NCI-H2196 (cell line): ENCODE measurements around the gene PLIN5.
A peak's percentile ranks its signal among the peaks of the same experiment; 100 is the strongest.

Experiments
- DNase-seq: peaks from one replicate; lab custom pipeline; 2025; ENCODE audit not compliant: unreplicated experiment; lab: John Stamatoyannopoulos, UW

The PLIN5 gene

DNA sequence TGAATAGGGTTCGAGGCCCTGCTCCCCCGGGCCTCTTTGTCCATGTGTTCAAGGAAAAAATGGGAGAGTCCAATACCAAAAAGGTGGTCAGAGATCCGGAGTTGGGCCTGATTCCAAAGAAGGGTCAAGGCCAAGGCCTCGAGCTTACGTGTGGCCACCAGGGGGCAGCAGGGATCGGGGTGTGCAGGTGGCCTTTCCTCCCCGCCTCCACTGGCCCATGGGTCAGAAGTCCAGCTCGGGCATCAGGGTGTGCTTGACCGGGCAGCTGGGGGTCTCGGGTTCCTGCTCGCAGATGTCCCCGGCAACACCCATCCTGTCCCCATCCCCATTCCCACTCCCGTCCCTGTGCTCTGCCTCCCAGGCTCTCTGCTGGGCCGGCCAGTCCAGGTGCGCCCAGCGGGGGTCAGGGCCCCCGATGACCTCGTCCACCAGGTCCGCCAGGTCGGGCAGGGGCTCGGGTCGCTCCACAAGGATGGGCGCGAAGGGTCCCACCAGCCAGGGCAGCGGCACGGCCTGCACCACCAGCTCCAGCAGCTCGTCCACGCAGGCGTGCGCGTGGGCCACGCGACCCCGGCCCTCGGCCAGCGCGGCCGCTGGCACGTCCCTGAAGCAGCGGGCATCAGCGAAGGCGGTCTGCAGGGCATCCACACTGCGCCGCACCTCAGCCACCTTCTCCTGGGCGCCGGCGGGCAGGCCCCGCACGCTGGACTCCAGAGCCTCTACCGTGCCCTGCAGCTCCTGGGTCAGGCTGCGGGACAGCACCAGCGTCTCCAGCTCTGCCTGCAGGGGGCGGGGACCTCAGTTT is 11.5 kb downstream of the PLIN5 start:
- DNase-seq, result peak; percentile 64

- DNase-seq, result no peak
Observed at GRCh38 chr19:4522291-4523002, 12.6 kb downstream of the PLIN5 start.

DNA sequence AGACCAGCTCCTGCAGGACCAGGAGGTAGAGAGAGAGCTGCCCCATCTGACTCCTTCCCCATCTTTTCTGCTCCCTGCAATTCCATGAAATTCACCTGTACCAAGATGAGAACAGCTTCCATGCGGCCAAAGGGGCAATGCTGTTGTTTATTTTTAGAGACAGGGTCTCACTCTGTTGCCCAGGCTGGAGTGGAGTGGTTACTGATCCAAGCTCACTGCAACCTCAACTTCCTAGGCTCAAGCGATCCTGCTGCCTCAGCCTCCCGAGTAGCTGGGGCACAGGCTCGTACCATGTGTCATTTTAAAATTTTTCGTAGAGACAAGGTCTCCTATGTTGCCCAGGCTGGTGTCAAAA is 13.2 kb downstream of the PLIN5 start:
- no peak for DNase-seq

DNA sequence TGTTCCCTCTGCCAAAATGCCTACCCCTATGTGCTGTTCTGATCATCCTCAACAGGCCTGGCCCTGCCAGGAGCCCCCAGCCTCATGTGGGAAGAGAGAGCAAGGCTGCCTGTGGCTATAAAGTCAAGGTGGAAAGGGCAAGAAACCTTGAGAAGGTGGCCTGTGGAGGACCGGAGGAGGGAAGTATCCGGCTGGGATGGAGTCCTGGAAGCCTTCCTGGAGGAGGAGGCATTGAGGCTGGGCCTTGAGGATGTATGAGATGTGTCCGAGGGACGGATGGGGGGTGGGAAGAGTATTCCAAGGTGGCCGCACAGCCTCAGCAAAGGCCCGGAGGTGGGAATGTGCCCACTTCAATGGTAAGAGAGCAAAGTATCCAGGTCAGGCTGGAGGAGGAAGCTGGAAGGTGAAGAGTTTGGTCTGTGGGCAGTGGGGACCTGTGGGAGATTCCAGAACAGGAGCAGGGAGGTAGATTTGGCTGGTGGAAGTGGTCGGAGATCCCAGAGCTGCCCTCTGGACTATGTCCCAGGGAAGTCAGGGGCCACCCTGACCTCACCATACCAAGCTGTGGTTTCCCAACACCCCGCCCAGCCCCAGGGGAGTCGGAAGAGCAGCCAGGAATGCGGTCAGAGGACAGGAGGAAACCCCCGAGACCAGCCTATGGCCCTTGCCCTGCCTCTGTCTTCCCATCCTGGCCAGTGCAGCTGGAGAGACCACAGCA is 13.7 kb downstream of the PLIN5 start:
- no peak for DNase-seq

- no peak for DNase-seq
Observed at GRCh38 chr19:4519521-4520277, 15.3 kb downstream of the PLIN5 start.

DNA sequence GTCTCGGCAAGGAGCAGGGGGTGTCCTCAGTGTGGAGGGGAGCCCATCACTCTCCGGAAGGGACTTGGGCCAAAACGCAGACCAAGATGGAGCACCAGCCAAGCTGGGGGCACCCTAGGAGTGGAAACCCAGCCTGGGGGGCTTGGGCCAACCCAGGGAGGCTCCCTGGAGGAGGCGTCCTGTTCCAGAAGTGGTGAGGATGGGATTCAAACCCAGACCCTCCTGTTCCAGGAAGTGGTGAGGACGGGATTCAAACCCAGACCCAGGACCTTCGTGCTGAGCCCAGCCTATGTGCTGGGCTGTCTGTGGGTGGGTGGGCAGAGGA is 15.9 kb downstream of the PLIN5 start:
- DNase-seq, result no peak

DNA sequence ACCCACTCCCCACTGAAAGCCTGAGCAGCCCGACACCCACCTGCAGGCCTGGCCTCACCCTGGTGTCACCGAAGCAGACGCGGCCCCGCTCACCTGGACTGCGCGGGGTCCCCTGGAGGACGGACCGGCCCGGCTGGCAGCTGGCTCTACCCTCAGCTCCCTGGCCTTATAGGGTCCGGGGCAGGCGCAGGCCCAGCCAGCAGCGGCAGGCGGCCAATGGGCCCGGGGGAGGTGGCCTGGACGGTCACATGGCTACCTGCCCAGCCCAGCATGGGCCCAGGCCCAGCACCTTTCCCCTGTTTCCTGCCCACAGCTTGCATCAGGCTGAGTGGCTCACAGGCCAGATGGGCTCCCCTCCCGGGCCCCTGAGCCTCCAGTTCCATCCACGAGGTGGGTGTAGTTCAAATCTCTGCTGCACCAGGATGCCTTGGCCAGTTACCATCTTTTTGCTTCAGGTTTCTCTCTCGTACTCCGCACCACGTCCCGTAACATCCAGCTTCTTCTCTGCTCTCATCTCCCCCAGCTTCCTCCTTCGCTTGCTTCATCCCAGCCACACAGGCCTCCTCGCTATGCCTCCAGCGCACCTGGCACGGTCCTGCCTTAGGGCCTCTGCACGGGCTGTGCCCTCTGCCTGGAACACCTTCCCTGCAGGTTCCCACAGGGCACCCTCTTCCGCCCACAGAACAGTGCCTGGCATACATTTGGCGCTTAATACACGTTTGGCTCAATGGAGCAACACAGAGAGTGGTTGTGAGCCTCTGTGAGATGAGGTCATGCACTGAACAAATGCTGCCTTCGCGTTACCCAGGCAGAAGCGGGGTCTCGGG is 16.5 kb downstream of the PLIN5 start, which contains the start of gene PLIN4:
Gene PLIN4 (minus strand): TSS at position 142 of the 827 bp plus-strand sequence. CDS start 214 bp downstream, outside the sequence.
- DNase-seq, result no peak

- no peak for DNase-seq
Observed at GRCh38 chr19:4517451-4518057, 17.5 kb downstream of the PLIN5 start.

- no peak for DNase-seq
Observed at GRCh38 chr19:4516939-4517300, 18.1 kb downstream of the PLIN5 start.

DNA sequence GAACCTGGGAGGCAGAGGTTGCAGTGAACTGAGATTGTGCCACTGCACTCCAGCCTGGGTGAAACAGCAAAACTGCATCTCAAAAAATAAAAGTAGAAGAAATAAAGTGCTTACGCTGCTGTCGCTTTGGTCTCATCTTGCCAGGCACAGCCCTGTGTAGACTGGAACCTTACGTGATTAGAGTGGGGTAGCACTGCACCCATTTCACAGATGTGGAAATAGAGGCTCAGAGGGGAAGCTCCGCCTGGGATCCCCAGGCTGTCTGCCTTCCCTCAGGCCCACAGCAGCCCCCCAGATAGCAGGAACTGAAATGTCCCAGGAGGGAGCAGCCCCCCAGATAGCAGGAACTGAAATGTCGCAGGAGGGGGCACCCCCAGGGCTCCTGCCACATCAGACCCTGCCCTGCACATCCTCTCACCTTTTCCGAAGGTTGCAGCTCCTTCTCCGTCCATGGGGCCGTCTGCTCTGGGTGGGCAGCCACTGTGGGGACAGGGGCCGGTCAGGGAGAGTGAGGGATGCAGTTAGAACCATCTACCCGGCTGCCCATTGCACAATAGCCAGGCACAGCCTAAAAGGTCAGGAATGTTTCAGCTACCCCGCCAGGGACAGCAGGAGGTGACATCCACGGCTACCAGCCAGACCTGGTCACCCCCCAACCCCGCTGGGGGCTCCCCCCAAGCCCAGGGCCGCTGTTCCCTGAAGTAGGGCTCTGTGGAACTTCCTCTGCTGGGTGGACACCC is 18.7 kb downstream of the PLIN5 start:
- DNase-seq, result no peak

DNA sequence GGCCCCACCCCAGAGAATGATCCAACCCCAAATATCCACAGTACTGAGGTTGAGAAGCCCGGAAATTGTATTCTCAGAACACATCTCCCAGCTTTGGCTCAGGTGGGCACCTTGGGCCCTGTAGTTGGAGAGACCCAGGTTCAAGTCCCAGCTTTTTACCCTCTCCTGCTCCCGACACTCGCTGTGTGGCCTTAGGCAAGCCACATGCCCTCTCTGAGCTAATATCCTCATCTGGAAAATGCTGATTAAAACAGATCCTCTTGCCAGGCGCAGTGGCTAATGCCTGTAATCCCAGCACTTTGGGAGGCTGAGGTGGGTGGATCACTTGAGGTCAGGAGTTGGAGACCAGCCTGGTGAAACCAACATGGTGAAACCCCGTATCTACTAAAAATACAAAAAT is 19.3 kb downstream of the PLIN5 start:
- DNase-seq, result no peak

GRCh38 chr19:4513248-4513647 is 21.8 kb downstream of the PLIN5 start:
- no peak for DNase-seq

DNA sequence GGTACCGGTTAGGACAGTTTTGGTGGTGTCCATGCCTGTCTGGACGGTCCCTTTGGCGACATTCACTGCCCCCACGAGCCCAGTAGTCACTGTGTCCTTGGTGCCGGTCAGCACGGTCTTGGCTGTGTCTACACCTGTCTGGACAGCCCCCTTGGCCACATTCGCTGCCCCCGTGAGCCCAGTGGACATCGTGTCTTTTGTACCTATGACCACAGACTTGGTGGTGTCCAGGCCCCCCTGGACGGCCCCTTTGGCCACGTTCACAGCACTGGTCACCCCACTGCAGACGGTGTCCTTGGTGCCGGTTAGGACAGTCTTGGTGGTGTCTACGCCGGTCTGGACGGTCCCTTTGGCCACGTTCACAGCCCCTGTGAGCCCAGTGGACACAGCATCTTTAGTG is 23.0 kb downstream of the PLIN5 start:
- no peak for DNase-seq

GRCh38 chr19:4511300-4512054 is 23.5 kb downstream of the PLIN5 start:
- DNase-seq, result no peak

- no peak for DNase-seq
Observed at GRCh38 chr19:4510435-4511255, 24.4 kb downstream of the PLIN5 start.

DNA sequence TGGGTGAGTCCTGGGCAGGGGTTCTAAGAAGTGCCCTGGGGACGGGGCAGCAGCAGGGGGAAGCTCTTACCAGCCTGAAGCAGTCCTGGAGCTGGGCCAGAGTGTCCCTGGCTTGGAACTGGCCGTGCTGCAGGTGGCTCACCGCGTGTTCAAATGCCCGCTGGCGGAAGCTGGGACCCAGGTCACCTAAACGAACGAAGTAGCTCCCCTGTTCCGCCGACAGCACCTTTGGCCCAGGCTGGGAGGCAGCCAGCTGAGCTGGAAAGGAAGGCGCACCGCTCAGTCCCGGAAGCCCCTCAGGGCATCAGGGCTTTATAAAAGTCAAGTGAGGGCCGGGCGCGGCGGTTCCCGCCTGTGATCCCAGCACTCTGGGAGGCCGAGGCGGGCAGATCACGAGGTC is 26.3 kb downstream of the PLIN5 start:
- no peak for DNase-seq

DNA sequence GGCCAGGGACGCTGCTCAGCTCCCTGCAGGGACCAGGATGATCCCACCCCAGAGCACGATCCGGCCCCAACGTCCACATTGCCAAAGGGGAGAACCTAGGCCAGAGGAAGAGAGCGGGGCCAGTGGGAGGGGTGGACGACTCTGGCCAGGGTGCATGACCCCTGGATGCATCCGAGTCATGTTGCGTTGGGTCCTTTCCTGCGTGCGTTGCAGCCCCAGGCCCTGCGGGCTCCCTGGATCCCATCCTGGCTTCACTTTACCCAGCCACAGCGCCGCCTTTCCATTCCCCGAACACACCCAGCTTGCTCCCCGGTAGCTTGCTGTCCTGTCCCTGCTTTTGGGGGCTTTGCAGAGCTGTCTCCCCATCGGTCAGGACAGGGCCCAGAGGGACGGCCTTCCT is 27.2 kb downstream of the PLIN5 start:
- no peak for DNase-seq

DNA sequence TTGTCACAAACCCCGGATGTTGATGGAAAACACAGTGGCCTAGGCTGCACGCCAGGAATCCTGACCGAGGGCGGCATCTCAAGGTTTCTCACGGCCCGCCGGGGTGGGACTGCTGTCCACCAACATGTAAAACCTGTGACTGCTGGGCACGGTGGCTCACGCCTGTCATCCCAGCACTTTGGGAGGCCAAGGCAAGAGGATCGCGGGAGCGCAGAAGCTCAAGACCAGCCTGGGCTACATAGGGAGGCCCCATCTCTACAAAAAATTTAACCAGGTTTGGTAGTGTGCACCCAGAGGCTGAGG is 27.9 kb downstream of the PLIN5 start:
- DNase-seq, result no peak
